ENCODE measurements around the gene GPRC5D. TPM values are rescaled to one million over a fixed set of nuclear protein-coding genes. Genes with fewer than 3 reads are reported as not detected.
A peak's percentile ranks its signal among the peaks of the same experiment; 100 is the strongest.

GPRC5D gene
- total and polyA plus RNA-seq, 7 donors = not detected

DNA sequence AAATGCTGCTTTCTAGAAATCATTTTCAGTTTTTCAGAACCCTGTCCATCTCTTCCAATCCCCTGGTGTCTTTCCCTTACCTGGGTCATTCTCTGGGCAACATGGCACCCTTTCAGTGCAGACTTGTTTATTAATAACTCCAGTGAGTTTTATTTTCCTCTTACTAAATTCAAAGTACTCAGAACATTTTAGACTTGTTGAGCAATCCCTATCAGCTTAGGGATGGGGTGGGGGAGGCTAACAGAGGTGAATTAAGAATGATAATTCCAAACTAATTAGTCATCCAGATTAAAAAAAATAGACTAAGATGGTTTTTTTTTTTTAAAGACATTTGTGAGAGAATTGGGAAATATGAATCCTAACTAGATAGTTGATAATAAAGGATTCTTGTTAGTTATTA lies 49.9 kb downstream of the GPRC5D start:
- no peaks in the 10 kb centered on the region for H3K4me1 ChIP-seq
- H3K4me3 ChIP-seq = no peak overlapping the region
- intact Hi-C loops (cut with DNase I) = no loop called here
- peaks cover 0 to 3% (median 0%) of the 10 kb centered on the region in 3 donors for H3K27me3 ChIP-seq (ENCODE audit: insufficient read depth in 3 of 3, low read length in 2 of 3)
- H3K9me3 ChIP-seq = no peaks in the 10 kb centered on the region
- no peaks in the 10 kb centered on the region for H3K36me3 ChIP-seq (ENCODE audit: insufficient read depth in 1 of 2, low read depth in 1 of 2)
- ATAC-seq (peak in 3 of 4 donors; percentile 42 to 54 (median 45)), DNase-seq (no peak)
- TF ChIP-seq, protein P1, sequence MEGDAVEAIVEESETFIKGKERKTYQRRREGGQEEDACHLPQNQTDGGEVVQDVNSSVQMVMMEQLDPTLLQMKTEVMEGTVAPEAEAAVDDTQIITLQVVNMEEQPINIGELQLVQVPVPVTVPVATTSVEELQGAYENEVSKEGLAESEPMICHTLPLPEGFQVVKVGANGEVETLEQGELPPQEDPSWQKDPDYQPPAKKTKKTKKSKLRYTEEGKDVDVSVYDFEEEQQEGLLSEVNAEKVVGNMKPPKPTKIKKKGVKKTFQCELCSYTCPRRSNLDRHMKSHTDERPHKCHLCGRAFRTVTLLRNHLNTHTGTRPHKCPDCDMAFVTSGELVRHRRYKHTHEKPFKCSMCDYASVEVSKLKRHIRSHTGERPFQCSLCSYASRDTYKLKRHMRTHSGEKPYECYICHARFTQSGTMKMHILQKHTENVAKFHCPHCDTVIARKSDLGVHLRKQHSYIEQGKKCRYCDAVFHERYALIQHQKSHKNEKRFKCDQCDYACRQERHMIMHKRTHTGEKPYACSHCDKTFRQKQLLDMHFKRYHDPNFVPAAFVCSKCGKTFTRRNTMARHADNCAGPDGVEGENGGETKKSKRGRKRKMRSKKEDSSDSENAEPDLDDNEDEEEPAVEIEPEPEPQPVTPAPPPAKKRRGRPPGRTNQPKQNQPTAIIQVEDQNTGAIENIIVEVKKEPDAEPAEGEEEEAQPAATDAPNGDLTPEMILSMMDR (IDR thresholded peaks at IDR 0.05) = no peak
- H3K27ac ChIP-seq = no peak overlapping the region

DNA sequence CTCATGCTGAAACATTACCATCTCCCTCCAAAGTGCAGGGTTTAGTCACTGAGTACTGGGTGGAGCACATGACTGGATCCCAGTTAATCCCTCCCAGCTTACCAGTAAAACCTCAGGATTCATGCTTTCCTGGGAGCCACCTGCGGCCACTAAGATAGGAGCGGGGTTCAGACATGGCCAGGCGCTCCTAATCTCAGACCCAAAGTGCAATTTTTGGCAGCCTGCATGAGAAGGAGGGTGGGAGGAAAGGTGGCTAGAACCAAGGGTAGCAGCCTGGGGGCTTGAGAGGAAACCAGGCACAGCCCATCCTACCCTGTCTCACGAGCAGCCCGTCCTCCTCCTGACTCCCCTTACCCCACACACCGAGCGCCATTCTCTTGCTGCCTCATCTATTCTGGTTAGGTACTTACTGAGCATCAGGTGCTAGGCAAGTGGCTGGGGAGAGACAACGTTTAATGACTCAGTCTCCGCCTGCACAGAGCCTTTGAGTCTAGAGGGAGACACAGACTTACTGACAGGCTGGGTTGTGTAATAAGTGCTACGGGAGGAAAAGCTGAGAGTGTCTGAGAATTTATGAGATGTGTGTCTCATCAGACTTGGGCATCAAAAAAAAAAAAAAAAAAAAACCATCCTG lies 50.7 kb downstream of the GPRC5D start:
- 66 to 68% (median 68%) methylated on average over 10 of the region's 10 CpGs for WGBS, 3 donors
- no peaks in the 10 kb centered on the region for H3K4me1 ChIP-seq
- TF ChIP-seq, protein P1 (IDR thresholded peaks at IDR 0.05) = no peak
- peak; percentile 39 to 81 (median 72) for ATAC-seq
- no peaks in the 10 kb centered on the region for H3K9me3 ChIP-seq
- H3K36me3 ChIP-seq (ENCODE audit: insufficient read depth in 1 of 2, low read depth in 1 of 2) = no peaks in the 10 kb centered on the region
- H3K4me3 ChIP-seq = no peak overlapping the region
- DNase-seq = peak in 1 of 2 donors; percentile 41
- peaks cover 0 to 3% (median 0%) of the 10 kb centered on the region in 3 donors for H3K27me3 ChIP-seq (ENCODE audit: insufficient read depth in 3 of 3, low read length in 2 of 3)
- H3K27ac ChIP-seq = no peak overlapping the region
- intact Hi-C loops (cut with DNase I) = no loop called here

DNA sequence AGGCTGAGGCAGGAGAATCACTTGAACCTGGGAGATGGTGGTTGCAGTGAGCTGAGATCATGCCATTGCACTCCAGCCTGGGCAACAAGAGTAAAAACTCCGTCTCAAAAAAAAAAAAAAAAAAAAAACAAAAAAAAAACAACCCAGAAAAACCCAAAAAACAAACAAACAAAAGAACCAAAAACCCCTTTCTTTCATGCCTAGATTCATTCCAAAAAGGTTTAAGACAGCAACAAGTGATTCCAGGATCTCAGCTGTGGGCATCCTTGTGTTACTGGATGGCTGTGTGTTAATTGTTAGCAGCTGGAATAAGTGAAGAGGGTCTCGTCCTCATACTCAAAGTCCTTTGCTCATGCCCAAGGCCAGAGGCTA lies 51.2 kb downstream of the GPRC5D start:
- Histone ChIP-seq H3K27me3 (ENCODE audit: insufficient read depth in 3 of 3, low read length in 2 of 3) (peaks cover 0 to 3% (median 0%) of the 10 kb centered on the region in 3 donors), H3K9me3 (no peaks in the 10 kb centered on the region), H3K27ac (no peak overlapping the region), H3K4me3 (no peak overlapping the region), H3K36me3 (ENCODE audit: insufficient read depth in 1 of 2, low read depth in 1 of 2) (no peaks in the 10 kb centered on the region), H3K4me1 (no peaks in the 10 kb centered on the region)
- TF ChIP-seq, protein P1 (IDR thresholded peaks at IDR 0.05) = no peak
- WGBS, 3 donors = 55 to 74% (median 68%) methylated on average over 1 to 2 of the region's 2 CpGs
- DNase-seq (no peak), ATAC-seq (no peak)
- intact Hi-C loops (cut with DNase I) = no loop called here

DNA sequence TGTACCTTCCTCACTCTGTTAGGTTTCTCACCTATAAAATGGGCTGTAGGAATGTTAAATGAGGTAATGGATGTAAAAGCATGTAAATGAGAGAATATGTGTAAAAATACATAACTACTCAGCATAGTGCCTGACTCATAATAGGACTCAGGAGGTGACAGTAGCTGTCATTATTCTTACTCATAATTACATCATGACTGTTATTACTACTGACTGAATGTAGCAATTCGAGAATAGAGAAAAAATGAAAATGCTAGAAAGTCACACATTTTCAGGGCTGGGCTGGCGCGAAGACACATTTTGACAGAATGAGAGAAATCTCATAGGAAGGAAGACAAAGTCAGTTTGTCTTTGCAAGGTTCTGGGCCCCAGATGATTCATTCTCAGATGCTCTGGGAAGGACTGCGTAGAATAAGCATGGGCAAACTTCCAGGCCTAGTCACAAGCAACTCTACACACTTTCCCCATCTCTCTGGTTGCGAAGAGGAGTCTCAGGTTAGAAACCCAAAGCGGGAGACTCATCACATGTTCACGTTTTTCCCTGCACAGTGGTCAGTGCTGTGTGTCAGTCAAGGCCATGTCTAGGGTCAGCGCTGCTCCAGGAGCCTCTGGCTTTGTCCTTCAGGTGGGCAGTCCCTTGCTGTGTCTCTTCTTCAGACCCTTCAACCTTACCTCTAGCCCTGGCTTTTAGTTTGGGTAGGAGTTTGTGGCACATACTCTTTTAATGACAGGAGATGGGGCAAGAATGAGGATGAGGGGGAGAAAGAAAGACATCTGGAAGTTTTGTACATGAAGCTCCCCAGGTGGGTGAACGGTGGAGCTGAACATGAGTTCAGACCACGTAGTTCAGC lies 52.2 kb downstream of the GPRC5D start:
- DNase-seq = peak in 1 of 2 donors; percentile 46
- H3K4me3 ChIP-seq = no peak overlapping the region
- H3K4me1 ChIP-seq = no peaks in the 10 kb centered on the region
- TF ChIP-seq, protein P1 (IDR thresholded peaks at IDR 0.05) = no peak
- H3K9me3 ChIP-seq = no peaks in the 10 kb centered on the region
- no peak overlapping the region for H3K27ac ChIP-seq
- 76 to 81% (median 77%) methylated on average over 10 of the region's 10 CpGs for WGBS, 3 donors
- H3K27me3 ChIP-seq (ENCODE audit: insufficient read depth in 3 of 3, low read length in 2 of 3) = peaks cover 0 to 4% (median 3%) of the 10 kb centered on the region in 3 donors
- no peaks in the 10 kb centered on the region for H3K36me3 ChIP-seq (ENCODE audit: insufficient read depth in 1 of 2, low read depth in 1 of 2)
- ATAC-seq = peak in 3 of 4 donors; percentile 32 to 46 (median 41)
- intact Hi-C loops (cut with DNase I) = no loop called here

Measured in psoas muscle (tissue), 8 donors.